Activated CD4-positive, CD25-positive, alpha-beta regulatory T cell (primary cell): ENCODE results near the gene MUC5B.
"Not testable (repeated sequence)": the region's sequence is repeated elsewhere in the genome, so short reads cannot be mapped to it uniquely, and the experiment has no call there.

Experiments used
- DNase-seq, 4 experiments: peaks; one replicate each; lab custom pipeline; 2025; lab: John Stamatoyannopoulos, UW

Gene MUC5B

DNA sequence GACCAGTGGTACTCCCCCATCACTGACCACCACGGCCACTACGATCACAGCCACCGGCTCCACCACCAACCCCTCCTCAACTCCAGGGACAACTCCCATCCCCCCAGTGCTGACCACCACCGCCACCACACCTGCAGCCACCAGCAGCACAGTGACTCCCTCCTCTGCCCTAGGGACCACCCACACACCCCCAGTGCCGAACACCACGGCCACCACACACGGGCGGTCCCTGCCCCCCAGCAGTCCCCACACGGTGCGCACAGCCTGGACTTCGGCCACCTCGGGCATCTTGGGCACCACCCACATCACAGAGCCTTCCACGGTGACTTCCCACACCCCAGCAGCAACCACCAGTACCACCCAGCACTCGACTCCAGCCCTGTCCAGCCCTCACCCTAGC, 24.2 kb downstream of the MUC5B start:
- not testable (repeated sequence) for DNase-seq

DNA sequence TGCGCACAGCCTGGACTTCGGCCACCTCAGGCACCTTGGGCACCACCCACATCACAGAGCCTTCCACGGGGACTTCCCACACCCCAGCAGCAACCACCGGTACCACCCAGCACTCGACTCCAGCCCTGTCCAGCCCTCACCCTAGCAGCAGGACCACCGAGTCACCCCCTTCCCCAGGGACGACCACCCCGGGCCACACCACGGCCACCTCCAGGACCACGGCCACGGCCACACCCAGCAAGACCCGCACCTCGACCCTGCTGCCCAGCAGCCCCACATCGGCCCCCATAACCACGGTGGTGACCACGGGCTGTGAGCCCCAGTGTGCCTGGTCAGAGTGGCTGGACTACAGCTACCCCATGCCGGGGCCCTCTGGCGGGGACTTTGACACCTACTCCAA, 26.1 kb downstream of the MUC5B start:
- not testable (repeated sequence) for DNase-seq

GRCh38 chr11:1250411-1250810, 27.5 kb downstream of the MUC5B start:
- not testable (repeated sequence) for DNase-seq

DNA sequence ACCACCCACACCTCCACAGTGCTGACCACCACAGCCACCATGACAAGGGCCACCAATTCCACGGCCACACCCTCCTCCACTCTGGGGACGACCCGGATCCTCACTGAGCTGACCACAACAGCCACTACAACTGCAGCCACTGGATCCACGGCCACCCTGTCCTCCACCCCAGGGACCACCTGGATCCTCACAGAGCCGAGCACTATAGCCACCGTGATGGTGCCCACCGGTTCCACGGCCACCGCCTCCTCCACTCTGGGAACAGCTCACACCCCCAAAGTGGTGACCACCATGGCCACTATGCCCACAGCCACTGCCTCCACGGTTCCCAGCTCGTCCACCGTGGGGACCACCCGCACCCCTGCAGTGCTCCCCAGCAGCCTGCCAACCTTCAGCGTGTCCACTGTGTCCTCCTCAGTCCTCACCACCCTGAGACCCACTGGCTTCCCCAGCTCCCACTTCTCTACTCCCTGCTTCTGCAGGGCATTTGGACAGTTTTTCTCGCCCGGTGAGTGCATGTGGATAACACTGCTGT, 28.4 kb downstream of the MUC5B start:
- DNase-seq = no peak

DNA sequence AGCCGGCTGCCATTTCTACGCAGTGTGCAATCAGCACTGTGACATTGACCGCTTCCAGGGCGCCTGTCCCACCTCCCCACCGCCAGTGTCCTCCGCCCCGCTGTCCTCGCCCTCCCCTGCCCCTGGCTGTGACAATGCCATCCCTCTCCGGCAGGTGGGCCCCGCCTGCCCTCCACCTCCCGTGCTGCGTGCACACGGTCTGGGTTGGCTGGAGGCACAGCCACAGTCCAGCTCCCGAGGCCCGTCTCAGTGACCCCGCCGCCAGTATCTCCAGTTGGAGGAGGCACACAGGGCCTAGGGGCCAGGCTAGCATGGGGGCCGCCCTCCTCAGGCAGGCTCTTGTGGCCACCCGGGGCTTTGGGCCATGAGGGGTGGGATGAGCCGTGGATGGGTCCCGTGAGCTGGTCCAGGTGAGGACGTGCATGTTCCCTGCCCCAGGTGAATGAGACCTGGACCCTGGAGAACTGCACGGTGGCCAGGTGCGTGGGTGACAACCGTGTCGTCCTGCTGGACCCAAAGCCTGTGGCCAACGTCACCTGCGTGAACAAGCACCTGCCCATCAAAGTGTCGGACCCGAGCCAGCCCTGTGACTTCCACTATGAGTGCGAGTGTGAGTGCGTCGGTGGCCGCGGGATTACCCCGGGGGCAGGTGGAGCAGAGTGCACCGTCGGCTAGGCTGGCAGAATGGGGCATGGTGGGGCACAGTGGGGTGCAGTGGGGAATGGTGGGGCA, 29.7 kb downstream of the MUC5B start:
- no peak for DNase-seq

DNA sequence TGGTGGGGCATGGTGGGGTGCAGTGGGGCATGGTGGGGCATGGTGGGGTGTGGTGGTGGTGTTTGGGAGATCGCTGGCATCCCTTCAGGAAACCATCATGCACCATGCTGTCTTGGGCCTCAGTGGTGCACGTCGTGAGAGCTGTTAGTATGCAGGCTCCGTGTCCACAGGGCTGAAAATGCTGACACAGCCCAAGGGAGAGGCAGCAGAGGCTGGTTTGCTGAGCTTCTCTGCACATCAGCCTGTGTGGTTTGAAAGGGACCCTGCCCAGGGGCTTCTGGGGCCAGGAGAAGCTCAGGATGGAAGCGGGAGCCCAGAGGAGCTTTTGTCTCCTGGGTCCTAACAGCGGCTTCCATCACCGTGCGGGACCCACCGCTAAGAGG, 30.2 kb downstream of the MUC5B start:
- no peak for DNase-seq

DNA sequence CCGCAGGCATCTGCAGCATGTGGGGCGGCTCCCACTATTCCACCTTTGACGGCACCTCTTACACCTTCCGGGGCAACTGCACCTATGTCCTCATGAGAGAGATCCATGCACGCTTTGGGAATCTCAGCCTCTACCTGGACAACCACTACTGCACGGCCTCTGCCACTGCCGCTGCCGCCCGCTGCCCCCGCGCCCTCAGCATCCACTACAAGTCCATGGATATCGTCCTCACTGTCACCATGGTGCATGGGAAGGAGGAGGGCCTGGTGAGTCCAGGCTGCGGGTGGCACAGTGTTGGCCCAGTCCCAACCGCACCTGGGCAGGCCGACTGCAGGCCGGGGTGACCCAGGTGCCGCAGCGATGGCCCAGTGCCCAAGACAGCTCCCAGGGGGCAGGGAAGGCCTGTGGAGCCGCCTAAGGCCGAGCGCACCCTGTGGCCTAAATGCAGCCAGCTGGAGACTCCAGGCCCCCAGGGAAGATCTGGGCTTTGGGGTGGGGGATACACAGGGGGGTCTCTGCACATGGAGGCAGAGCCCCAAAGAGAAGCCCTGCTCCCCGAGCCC, 31.3 kb downstream of the MUC5B start:
- DNase-seq = no peak

- DNase-seq = no peak
These were observed 31.9 kb downstream of the MUC5B start for GRCh38 chr11:1254733-1255132.

GRCh38 chr11:1255151-1255550, 32.3 kb downstream of the MUC5B start:
- no peak for DNase-seq

GRCh38 chr11:1256257-1257045, 33.6 kb downstream of the MUC5B start:
- no peak for DNase-seq

GRCh38 chr11:1257366-1257765, 34.5 kb downstream of the MUC5B start:
- no peak for DNase-seq

- DNase-seq = no peak
These were observed 35.0 kb downstream of the MUC5B start for GRCh38 chr11:1257916-1258315.

DNA sequence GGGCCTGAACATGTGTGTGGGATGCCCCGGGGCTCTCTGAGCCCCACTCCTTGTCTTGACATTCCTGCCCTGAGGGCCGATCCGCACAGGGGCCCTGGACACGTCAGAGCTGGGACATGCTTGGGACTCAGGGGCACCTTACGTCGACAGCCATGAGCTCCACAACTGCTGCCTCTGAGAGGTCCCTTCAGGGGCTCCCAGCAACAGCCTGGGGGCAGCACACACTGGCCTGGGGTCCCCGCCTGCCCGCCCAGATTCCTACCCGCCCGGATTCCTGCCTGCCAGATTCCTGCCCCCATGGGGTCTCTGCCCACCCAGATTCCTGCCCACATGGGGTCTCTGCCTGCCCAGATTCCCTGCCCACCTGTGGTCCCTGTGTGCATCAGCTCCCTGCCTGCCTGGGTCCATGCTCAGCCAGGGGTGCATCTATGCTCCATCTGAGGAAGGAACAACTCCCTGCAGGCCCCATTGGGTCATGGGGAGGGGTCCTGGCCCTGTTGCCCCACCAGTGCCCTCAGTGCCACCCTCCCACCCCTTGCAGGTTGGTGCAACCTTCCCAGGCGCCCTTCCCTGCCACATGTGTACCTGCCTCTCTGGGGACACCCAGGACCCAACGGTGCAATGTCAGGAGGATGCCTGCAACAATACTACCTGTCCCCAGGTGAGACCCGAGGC, 35.7 kb downstream of the MUC5B start:
- no peak for DNase-seq

DNA sequence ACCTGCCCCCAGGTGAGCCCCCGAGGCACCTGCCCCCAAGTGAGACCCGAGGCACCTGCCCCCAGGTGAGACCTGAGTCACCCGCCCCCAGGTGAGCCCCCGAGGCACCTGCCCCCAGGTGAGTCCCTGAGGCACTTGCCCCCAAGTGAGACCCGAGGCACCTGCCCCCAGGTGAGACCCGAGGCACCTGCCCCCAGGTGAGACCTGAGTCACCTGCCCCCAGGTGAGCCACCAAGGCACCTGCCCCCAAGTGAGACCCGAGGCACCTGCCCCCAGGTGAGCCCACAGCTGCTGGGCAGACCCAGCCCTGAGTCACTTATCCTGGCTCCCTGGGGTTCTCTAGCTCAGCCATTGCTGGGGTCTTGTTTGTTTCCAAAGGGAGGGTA, 36.2 kb downstream of the MUC5B start:
- DNase-seq = no peak

DNA sequence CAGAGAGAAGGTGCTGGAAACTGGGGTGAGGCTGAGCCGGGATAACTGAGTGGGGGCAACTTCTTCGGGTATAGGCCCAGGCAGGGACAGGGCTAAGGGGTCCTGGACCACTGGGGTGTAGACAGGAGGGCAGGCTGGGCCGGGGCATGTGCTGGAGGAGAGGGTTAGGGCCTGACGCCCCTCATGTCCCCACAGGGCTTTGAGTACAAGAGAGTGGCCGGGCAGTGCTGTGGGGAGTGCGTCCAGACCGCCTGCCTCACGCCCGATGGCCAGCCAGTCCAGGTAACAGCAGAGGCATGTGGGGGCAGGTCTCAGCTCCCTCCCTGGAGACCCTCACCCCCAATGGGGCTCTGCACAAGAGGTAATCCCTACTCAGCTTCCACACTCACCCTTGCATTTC, 36.7 kb downstream of the MUC5B start:
- DNase-seq = no peak

DNA sequence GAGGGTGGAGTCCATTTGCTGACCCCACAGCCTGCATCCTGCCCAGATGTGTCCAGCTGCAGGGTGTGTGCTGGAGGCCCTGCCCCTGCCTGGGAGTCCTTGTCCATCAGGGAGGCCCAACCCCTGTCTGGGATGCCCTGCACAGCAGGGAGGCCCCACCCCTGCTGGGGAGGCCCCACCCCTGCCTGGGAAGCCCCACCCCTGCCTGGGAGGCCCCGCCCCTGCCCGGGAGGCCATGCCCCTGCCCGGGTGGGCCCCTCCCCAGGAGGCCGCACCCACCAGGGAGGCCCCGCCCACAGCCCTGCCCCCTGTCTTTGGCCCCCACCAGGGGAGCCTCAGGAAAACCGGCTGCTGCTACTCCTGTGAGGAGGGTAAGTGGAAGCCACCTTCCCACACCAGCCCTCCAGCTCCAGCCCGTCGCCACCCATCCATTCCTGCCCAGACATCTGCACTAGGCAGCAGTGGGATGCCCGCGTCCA, 37.2 kb downstream of the MUC5B start:
- peak in 1 of 4 experiments; percentile 16 for DNase-seq

DNA sequence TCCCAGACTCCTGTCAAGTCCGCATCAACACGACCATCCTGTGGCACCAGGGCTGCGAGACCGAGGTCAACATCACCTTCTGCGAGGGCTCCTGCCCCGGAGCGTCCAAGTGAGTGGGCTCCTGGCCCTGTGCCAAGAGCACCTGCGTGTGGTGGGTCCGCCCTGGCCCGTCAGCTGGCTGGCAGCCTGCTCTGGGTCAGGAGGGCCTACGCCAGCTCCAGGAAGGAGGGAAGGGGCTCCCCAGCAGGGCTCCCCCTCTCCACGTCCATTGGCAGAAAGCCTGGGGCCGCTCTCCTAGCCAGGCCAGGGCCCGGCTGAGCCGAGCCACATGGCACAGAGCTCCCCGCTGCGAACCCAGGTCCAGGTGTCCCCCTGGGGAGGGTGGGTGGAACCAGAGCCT, 37.8 kb downstream of the MUC5B start:
- no peak for DNase-seq

- DNase-seq = no peak
These were observed 38.6 kb downstream of the MUC5B start for GRCh38 chr11:1261241-1262071.

DNA sequence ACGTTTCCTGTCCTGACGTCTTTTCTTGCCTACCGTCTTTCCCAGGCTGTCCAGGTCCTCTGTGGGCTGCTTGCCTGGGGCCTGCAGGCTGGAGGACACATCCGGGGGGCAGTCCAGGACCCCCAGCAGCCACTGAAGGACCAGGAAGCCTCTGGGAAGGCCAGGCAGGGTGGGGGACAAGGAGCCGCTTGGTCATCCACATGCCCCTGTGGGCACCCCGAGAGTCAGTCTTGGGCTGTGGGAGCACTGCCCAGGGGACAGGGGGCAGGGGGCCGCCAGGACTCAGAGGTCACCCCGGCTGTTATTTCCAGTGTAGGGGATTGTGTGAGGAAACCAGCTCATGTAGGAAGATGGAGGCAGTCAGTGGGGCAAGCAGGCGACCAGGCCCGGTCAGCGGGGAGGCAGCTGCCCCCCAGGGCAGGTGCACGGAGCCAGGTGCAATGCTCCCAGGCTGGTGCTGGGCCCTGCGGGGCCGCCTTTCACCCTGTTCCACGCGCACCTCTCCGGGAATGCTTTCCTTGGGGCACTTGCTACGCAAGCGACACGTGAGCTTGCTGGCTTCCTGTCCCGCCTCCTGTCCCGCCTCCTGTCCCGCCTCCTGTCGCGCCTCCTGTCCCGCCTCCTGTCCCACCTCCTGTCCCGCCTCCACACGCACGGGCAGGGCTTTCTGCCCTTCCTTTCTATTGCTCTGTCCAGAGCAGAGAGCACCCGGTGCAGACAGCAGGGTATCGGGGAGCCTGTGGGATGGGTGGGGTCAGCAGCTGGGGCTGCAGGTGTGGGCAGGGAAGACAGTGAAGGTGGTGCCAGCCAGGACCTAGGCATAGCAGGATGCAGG, 39.5 kb downstream of the MUC5B start:
- peak; percentile 71 to 82 (median 80) for DNase-seq

DNA sequence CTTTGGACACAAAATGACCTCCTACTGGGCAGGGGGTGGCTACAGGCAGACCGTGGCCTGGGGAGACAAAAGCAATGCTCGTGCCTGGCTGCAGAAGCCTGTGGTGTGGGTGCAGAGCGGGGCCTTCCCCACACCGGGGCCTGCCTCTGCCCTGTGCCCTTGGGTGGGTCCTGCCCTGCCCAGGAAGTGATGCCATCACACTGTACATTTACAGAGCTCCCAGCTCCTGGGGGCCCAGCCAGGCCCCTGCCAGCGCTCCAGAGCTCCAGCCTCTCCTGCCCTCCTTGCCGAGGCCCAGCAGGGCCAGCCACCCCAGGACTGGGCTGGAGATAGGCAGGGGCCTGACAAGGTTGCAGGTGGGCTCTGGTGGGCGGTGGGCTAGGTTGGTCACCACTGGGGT, 40.1 kb downstream of the MUC5B start:
- DNase-seq = no peak
